ENCODE measurements around the gene NIBAN1.

Gene NIBAN1

DNA sequence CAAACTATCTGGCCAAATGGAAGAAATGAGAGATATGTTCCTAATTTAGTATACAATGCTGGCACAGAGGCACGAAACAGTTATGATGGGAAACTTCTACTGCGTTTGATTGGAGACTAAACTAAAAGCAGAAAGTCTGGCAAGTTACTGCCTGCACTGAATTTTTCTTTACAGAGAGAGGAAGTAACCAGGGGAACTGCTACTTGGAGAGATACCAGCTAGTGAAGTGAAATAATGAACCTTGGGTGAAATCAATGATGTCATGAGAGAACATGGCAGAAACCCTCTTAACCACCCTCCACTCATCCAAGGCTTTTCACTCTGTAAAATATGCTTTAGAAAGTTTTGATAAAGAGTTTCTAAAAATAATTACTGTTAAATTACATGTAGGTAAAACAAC, 29.3 kb downstream of the NIBAN1 start:
- DNase-seq (ENCODE audit: low read depth): no peak

DNA sequence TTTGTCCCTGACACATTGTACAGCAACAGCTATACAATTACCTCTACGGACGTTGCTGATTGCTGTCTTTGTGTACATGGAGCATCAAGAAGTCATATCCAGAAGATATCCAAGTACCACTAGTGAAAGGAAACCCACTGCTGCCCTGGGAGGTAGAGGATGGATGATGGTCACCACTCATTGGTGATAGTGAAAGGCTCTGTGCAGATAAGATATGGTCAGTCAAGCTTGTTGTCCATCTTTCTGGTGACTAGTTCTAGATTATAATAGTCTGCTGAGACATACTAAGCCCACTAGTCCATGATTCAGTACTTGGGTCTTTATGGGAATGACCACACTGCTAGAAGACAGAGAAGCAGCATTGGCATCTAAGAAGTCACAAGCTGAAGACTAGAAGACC, 30.3 kb downstream of the NIBAN1 start:
- DNase-seq (ENCODE audit: low read depth): no peak

DNA sequence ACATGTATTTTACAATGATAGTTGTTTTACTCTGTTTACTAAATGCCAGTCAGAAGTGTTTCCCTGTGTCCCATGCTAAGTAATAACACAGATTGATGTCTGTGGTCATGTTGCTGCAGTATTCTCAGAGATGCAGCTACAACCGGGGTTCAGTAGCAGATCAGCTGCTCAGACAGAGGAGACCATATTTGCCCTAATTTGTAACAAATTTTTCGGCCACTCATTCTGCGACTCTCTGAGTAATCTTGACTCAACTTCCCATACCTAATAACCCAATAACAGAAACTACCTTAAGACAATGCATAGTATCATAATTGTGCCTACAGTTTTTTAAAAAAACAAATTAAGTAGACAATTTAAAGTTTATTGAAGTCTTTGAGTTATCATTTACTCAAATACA, 32.6 kb downstream of the NIBAN1 start:
- no peak for DNase-seq (ENCODE audit: low read depth)

DNA sequence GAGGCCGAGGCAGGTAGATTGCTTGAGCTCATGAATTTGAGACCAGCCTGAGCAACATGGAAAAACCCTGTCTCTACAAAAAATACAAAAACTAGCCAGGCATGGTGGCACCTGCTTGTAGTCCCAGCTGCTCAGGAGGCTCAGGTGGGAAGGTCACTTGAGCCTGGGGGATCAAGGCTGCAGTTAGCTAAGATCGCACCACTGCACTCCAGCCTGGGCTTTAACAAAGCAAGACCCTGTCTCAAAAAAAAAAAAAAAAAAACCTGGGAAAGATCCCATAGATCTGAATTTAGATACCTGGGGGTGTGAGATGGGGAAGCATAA, 32.9 kb downstream of the NIBAN1 start:
- no peak for DNase-seq (ENCODE audit: low read depth)

DNA sequence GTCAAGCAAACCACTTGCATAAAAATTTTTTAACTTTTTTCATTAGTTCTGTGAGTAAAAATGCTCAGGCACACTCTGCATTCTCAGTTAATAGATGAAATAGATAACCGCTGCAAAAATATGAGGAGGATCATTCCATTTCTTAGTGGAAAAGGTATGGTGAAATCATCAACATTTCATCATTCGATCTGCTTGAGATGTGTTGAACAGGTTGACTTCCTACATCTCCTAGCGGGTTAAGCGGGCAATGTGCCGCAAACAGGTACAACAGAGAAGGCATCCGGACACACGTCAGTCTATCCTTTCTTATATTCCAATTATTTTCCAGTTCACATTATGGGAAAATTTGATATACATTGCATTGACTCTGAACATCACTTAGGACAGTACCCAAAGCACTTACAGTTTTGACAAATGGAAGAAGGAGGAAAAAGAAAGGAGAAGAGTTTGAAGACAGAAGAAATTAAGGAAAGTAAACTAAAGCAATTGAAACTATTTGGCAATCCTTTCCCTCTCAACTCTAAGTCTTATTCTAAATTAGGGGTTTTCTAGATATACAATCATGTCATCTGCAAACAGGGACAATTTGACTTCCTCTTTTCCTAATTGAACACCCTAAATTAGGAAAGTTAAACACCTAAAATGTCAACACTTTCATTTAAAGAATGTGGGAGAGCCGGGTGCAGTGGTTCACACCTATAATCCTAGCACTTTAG, 33.5 kb downstream of the NIBAN1 start:
- no peak for DNase-seq (ENCODE audit: low read depth)

DNA sequence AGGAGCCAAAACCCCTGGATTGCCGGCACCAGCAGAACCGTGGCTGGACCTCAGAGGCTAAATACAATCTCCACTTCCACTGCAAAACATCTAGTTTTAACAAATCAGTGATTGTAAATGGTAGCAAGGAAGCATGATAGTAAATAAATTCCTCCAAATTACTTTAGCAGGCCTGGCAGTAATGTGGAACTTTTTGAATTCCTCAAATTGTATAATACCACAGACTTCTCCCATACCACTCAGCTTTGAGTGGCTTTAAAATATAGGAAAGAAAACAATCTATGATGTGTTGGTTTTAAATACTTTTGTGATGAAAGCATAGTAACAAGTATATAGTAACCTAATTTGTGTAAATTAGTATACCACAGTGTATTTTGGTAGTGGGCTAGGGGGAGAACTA, 34.1 kb downstream of the NIBAN1 start:
- no peak for DNase-seq (ENCODE audit: low read depth)

DNA sequence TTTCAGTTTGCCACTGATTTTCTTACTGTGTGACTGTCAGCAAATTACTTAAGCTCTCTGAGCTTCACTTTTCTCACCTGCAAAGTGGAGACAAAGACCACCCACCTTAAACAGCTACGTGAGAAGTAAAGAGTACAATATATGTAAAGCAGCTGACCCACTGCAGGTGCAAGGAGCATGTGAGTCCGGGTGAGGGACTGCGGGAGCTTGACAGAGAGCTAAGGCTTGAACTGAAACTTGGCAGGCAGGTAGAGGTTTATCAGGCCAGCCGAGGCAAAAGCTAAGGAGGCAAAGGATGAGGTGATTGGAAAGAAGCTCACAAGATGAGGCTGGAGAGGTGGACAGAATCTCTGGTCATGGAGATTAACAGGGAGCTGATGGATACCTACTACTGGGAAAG, 36.6 kb downstream of the NIBAN1 start:
- no peak for DNase-seq (ENCODE audit: low read depth)

DNA sequence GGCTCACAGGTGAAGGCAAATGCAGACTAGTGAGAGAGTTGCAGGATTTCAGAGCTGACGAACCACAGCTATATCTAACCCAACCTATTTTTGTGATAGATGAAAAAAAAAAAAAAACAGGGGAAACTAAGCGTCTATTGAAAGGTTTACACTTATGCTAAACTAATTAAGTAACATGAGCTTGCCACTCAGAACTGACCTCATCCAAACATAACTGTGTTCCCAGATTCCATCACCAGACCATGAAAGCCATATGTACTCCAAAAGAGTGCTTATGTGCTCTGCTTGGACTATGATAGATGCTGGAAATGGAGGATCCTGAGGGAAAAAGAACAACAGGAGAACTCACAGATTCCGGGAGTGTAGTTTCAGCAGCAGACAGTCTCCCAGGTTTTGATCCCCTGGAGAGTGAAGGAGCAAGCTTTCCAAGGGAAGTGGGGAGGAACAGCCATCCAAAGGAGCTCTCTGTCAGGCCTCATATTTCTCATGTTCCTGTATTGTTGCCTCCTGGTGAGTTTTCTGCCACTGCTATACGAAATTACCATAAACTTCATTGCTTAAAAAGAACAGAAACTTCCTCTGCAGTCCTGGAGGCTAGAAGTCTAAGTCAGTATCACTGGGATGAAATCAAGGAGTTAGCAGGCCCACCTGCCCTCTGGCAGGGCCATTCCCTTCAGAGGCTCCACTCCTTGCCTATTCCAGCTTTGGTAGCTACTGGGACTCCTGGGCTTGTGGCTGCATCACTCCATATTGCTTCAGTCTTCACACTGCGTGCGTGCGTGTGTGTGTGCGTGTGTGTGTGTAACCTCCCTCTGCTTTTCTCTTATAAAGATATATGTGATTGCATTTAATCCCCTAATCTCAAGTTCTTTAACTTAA, 38.1 kb downstream of the NIBAN1 start:
- DNase-seq (ENCODE audit: low read depth): no peak

DNA sequence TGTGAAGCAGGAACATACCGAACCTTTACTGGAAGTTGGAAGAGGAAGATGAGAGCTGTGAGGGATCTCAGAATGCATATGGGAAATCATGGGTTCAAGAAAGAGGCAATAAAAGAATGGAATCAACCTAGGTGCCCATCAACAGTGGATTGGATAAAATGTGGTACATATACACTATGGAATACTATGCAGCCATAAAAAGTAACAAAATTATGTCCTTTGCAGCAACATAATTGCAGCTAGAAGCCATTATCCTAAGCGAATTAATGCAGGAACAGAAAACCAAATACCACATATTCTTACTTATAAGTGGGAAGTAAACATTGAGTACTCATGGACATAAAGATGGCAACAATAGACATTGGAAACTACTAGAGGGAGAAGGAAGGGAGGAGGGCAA, 40.4 kb downstream of the NIBAN1 start:
- no peak for DNase-seq (ENCODE audit: low read depth)

DNA sequence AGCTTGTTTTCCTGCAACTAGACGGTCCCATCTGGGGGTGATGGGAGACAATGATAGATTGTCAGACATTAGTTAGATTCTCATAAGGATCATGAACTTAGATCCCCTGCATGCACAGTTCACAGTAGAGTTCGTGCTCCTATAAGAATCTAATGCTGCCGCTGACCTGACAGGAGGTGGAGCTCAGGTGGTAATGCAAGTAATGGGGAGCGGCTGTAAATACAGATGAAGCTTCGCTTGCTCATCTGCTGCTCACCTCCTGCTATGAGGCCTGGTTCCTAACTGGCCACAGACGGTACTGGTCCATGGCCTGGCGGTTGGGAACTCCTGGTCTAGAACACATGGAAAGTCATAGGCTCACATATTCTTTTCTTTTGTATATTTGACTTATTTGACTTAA, 42.0 kb downstream of the NIBAN1 start:
- no peak for DNase-seq (ENCODE audit: low read depth)

DNA sequence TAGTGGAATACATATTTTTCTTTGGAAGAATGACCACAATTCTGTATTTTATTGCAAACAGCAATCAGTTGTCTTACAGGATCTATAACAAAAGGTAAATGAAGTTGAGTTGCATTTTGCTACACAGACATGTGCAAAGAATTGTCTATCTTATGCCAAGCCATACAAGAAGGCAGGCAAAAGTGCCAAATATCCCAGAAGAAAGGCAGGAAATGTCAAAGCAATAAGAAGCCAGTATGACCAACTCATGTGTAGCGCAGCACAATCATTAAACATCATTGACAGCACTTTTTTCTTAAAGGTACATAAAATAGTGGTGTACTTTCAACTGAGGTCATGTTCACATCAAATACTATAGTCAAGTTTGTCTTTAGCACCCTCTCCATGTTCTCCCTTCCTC, 42.7 kb downstream of the NIBAN1 start:
- no peak for DNase-seq (ENCODE audit: low read depth)

DNA sequence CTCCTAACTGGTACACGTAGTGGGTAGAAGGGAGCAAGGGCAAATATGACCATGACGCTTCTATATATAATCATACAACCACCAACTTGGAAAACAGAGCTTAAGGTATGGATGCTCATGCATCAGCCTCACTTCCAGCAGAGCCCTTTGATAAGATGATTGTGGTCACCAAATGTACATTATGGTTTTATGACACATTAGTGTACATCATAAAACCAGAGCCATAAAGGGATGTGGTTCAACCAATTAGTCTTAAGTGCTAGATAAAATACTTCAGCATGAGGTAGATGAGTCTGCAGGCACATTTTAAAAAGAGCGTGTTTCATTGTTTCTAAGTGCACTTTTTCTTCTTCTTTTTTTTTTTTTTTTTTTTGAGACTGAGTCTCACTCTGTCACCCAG, 43.7 kb downstream of the NIBAN1 start:
- DNase-seq (ENCODE audit: low read depth): no peak

DNA sequence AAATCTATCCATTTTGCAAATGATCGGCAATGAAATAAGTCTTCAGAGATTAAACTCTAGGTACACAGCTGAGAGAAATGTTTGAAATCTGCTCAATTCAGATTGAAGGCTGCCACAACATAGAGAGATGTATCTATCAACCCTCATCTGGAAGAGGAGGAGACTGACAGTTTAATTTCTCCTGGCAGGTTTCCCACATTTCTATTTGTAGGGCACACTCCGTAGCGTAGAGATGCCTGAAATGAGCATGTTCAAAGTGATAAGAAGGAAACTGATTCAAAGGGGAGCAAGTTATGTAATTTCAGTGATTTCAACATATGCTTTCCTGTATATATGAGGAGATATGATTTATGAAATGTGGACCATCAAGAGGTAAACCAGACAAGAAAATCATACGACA, 44.1 kb downstream of the NIBAN1 start:
- no peak for DNase-seq (ENCODE audit: low read depth)

DNA sequence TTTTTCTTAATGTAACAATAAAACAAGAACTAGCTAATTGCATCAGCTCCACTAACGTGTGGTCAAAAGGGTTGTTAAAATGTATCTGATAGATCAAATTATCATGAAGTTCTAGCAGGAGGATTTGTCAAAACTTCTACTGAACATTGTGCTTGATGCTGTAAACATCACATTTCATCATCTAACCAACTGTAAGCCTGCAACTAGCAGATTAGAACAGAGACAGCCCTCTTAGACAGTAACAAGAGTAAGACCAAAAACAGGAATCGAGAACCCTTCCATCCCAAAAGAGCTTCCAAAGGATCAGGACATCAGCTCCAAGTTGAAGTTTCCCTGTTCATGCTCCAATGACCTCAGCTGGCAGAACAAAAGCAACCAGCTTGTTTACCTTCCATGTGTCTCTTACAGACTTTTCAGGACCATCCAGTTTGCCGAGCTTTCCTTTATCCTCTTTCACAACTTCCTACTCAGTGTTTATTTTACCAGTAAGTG, 44.6 kb downstream of the NIBAN1 start:
- no peak for DNase-seq (ENCODE audit: low read depth)

DNA sequence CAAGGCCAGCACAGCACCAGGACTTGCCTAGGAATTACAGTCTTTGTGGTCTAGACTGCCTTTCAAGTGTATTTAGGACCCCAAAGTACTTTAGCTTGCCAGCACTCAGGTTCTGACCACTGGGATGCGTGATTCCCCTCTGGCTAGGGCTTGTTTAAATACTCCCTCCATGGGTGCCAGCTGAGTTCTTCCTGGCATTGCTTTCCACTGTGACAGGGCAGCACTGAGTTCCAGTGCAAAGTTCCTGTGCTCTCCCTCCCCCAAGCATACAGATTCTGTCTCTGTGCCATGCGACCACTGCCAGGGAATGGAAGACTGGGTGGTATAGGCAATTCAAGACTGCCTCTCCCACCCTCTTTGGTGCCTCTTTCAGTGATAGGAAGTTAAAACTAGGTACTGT, 45.9 kb downstream of the NIBAN1 start:
- DNase-seq (ENCODE audit: low read depth): no peak

Data from stimulated activated CD8-positive, alpha-beta memory T cell treated with anti-CD3 and anti-CD28 coated beads, Interleukin-15, amount 100 ng/mL, for 1 hour (primary cell).